Coronary artery (tissue), 2 donors: Measurements from ENCODE around the gene ATG14.
"Not testable (repeated sequence)": the region's sequence is repeated elsewhere in the genome, so short reads cannot be mapped to it uniquely, and the experiment has no call there.

Source experiments
- DNase-seq: peaks from one replicate; pipeline ENCODE4 v3.0.0-alpha.2; 2017; ENCODE audit warnings: low spot score
- H3K27ac ChIP-seq, 2 donors: fragments of 200-600 bp; sonication (generic); one replicate each; pipeline ENCODE4 v1.5.1; 2016 to 2019
- H3K4me3 ChIP-seq: fragments of 200-600 bp; sonication (generic); 2 replicates; pipeline ENCODE4 v1.5.1; 2016; ENCODE audit warnings: mild to moderate bottlenecking, moderate library complexity
- CTCF ChIP-seq: fragments of 200-600 bp; sonication (generic); IDR thresholded peaks from one replicate; pipeline ENCODE4 v1.5.1; 2019; ENCODE audit warnings: antibody characterized with exemption

The ATG14 gene

GRCh38 chr14:55388160-55388559 is 23.5 kb downstream of the ATG14 start:
- no peak for TF ChIP-seq CTCF
- Histone ChIP-seq H3K27ac (no peak overlapping the region), H3K4me3 (no peak overlapping the region)
- DNase-seq: no peak

- DNase-seq: no peak
- TF ChIP-seq CTCF: no peak
- H3K4me3 ChIP-seq: no peak overlapping the region
- no peak overlapping the region for H3K27ac ChIP-seq
Observed at GRCh38 chr14:55387121-55387520, 24.5 kb downstream of the ATG14 start.

- Histone ChIP-seq H3K27ac (no peak overlapping the region), H3K4me3 (no peak overlapping the region)
- TF ChIP-seq CTCF: no peak
Observed at GRCh38 chr14:55386037-55386808, 25.4 kb downstream of the ATG14 start.

GRCh38 chr14:55384536-55384935 is 27.1 kb downstream of the ATG14 start:
- Histone ChIP-seq H3K4me3 (no peak overlapping the region), H3K27ac (peak overlapping the region in 1 of 2 donors; percentile 75)
- DNase-seq: no peak
- no peak for TF ChIP-seq CTCF

More at GRCh38 chr14:55386037-55386808, 25.4 kb downstream of the ATG14 start:
- DNase-seq: no peak

- Histone ChIP-seq H3K4me3 (no peak overlapping the region), H3K27ac (peak overlapping the region; percentile 48 to 75)
- no peak for TF ChIP-seq CTCF
- DNase-seq: no peak
Observed at GRCh38 chr14:55383541-55384140, 28.0 kb downstream of the ATG14 start.

- H3K27ac ChIP-seq: peak overlapping the region; percentile 59 to 75
- DNase-seq, H3K4me3 ChIP-seq: not testable (repeated sequence)
Observed at GRCh38 chr14:55383056-55383466, 28.6 kb downstream of the ATG14 start.

- Histone ChIP-seq H3K27ac (peak overlapping the region; percentile 75), H3K4me3 (no peak overlapping the region)
- DNase-seq: no peak
- TF ChIP-seq CTCF: no peak
Observed at GRCh38 chr14:55382483-55382882, 29.1 kb downstream of the ATG14 start.
